ENCODE measurements around the gene LASP1NB.

The LASP1NB gene

GRCh38 chr17:38899421-38899820, 26.0 kb upstream of the LASP1NB start:
- Mint-ChIP-seq H3K36me3 (ENCODE audit: unreplicated experiment) (peaks cover 28% of the 10 kb centered on the region), H3K4me3 (ENCODE audit: unreplicated experiment) (no peak overlapping the region), H3K27me3 (ENCODE audit: unreplicated experiment) (no peaks in the 10 kb centered on the region), H3K27ac (ENCODE audit: unreplicated experiment) (no peak overlapping the region), H3K4me1 (ENCODE audit: unreplicated experiment) (peaks cover 57% of the 10 kb centered on the region), H3K9me3 (ENCODE audit: unreplicated experiment) (no peaks in the 10 kb centered on the region)
- no peak for TF ChIP-seq CTCF (IDR thresholded peaks at IDR 0.05)
- DNase-seq (ENCODE audit: extremely low spot score, unreplicated experiment) = no peak

- peak overlapping the region; percentile 73 for H3K27ac Mint-ChIP-seq (ENCODE audit: unreplicated experiment)
- peaks cover 49% of the 10 kb centered on the region for H3K4me1 Mint-ChIP-seq (ENCODE audit: unreplicated experiment)
- no peak for TF ChIP-seq CTCF (IDR thresholded peaks at IDR 0.05)
- no peak overlapping the region for H3K4me3 Mint-ChIP-seq (ENCODE audit: unreplicated experiment)
- peaks cover 37% of the 10 kb centered on the region for H3K36me3 Mint-ChIP-seq (ENCODE audit: unreplicated experiment)
- no peaks in the 10 kb centered on the region for H3K9me3 Mint-ChIP-seq (ENCODE audit: unreplicated experiment)
- DNase-seq (ENCODE audit: extremely low spot score, unreplicated experiment) = no peak
- no peaks in the 10 kb centered on the region for H3K27me3 Mint-ChIP-seq (ENCODE audit: unreplicated experiment)
Observed at GRCh38 chr17:38900978-38901656, 24.3 kb upstream of the LASP1NB start.

- no peaks in the 10 kb centered on the region for H3K27me3 Mint-ChIP-seq (ENCODE audit: unreplicated experiment)
- peaks cover 32% of the 10 kb centered on the region for H3K4me1 Mint-ChIP-seq (ENCODE audit: unreplicated experiment)
- H3K9me3 Mint-ChIP-seq (ENCODE audit: unreplicated experiment) = no peaks in the 10 kb centered on the region
- TF ChIP-seq CTCF (IDR thresholded peaks at IDR 0.05) = no peak
- peaks cover 35% of the 10 kb centered on the region for H3K36me3 Mint-ChIP-seq (ENCODE audit: unreplicated experiment)
- no peak overlapping the region for H3K27ac Mint-ChIP-seq (ENCODE audit: unreplicated experiment)
- DNase-seq (ENCODE audit: extremely low spot score, unreplicated experiment) = no peak
- no peak overlapping the region for H3K4me3 Mint-ChIP-seq (ENCODE audit: unreplicated experiment)
Observed at GRCh38 chr17:38903404-38903803, 22.0 kb upstream of the LASP1NB start.

GRCh38 chr17:38904892-38905291, 20.5 kb upstream of the LASP1NB start:
- DNase-seq (ENCODE audit: extremely low spot score, unreplicated experiment) = no peak
- Mint-ChIP-seq H3K36me3 (ENCODE audit: unreplicated experiment) (peaks cover 26% of the 10 kb centered on the region), H3K27me3 (ENCODE audit: unreplicated experiment) (no peaks in the 10 kb centered on the region), H3K4me1 (ENCODE audit: unreplicated experiment) (peaks cover 21% of the 10 kb centered on the region), H3K9me3 (ENCODE audit: unreplicated experiment) (no peaks in the 10 kb centered on the region), H3K4me3 (ENCODE audit: unreplicated experiment) (no peak overlapping the region), H3K27ac (ENCODE audit: unreplicated experiment) (no peak overlapping the region)
- no peak for TF ChIP-seq CTCF (IDR thresholded peaks at IDR 0.05)

- Mint-ChIP-seq H3K36me3 (ENCODE audit: unreplicated experiment) (peaks cover 29% of the 10 kb centered on the region), H3K27ac (ENCODE audit: unreplicated experiment) (no peak overlapping the region)
Observed at GRCh38 chr17:38905375-38905774, 20.0 kb upstream of the LASP1NB start.

More at GRCh38 chr17:38905375-38905774, 20.0 kb upstream of the LASP1NB start:
- Mint-ChIP-seq H3K4me1 (ENCODE audit: unreplicated experiment) (peaks cover 20% of the 10 kb centered on the region), H3K4me3 (ENCODE audit: unreplicated experiment) (no peak overlapping the region), H3K27me3 (ENCODE audit: unreplicated experiment) (no peaks in the 10 kb centered on the region), H3K9me3 (ENCODE audit: unreplicated experiment) (no peaks in the 10 kb centered on the region)
- TF ChIP-seq CTCF (IDR thresholded peaks at IDR 0.05) = no peak
- no peak for DNase-seq (ENCODE audit: extremely low spot score, unreplicated experiment)

All from osteocyte (in vitro differentiated cells).